Gastroesophageal sphincter (tissue), 3 donors: ENCODE data around the gene DSC3.

Experiments used
- EP300 ChIP-seq: sonication (generic); formaldehyde crosslinking; IDR thresholded peaks from one replicate; pipeline ENCODE4 v1.6.1; 2017; ENCODE audit warnings: antibody characterized with exemption, mild to moderate bottlenecking
- POLR2A ChIP-seq, 2 donors: fragments of 450-650 bp; IDR thresholded peaks; one replicate each; pipeline ENCODE4 v1.6.1; 2017; ENCODE audit warnings: antibody characterized with exemption in 2 of 2, mild to moderate bottlenecking in 2 of 2, moderate library complexity in 1 of 2
- TF ChIP-seq, protein P1 (sequence below), 4 experiments: fragments of 200-600 bp in 2 of 4; fragments of 450-650 bp in 2 of 4; sonication (generic) in 1 of 4; IDR thresholded peaks; one replicate each; pipeline ENCODE4 v1.5.1; 2017 to 2019; ENCODE audit warnings: antibody characterized with exemption in 4 of 4, mild to moderate bottlenecking in 2 of 4, moderate library complexity in 2 of 4

DNA sequence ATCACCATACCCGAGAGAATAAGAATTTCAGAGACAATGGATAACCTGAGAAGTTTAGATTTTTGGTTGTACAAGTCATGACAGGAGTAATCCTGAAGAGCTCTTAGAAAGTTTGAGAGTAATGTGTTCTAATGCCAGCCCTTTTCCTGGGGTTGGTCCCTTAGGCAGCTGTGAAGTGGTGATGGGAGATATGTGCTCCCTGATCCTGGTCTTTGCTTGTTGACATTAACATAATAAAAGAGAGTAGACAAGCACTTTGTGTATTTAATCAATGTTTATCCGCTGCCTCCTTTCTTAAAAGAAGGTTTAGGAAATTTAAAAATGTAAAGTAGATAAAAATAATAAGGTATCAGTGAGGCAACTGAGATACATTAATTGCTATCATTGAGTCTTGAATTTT, 13.8 kb upstream of the DSC3 start:
- TF ChIP-seq, protein P1, sequence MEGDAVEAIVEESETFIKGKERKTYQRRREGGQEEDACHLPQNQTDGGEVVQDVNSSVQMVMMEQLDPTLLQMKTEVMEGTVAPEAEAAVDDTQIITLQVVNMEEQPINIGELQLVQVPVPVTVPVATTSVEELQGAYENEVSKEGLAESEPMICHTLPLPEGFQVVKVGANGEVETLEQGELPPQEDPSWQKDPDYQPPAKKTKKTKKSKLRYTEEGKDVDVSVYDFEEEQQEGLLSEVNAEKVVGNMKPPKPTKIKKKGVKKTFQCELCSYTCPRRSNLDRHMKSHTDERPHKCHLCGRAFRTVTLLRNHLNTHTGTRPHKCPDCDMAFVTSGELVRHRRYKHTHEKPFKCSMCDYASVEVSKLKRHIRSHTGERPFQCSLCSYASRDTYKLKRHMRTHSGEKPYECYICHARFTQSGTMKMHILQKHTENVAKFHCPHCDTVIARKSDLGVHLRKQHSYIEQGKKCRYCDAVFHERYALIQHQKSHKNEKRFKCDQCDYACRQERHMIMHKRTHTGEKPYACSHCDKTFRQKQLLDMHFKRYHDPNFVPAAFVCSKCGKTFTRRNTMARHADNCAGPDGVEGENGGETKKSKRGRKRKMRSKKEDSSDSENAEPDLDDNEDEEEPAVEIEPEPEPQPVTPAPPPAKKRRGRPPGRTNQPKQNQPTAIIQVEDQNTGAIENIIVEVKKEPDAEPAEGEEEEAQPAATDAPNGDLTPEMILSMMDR (IDR thresholded peaks at IDR 0.05), result no peak
- no peak for TF ChIP-seq POLR2A (IDR thresholded peaks at IDR 0.05)
- no peak for TF ChIP-seq EP300
